ENCODE results near the gene SLBP.
A peak's percentile ranks its signal among the peaks of the same experiment; 100 is the strongest.

Gene SLBP

GRCh38 chr4:1743551-1743950 lies 31.4 kb upstream of the SLBP start:
- Mint-ChIP-seq H3K9me3 (ENCODE audit: low read depth) (no peaks in the 10 kb centered on the region), H3K36me3 (peaks cover 3% of the 10 kb centered on the region), H3K27me3 (no peaks in the 10 kb centered on the region), H3K4me1 (ENCODE audit: low read depth) (no peaks in the 10 kb centered on the region), H3K4me3 (no peak overlapping the region), H3K27ac (no peak overlapping the region)

GRCh38 chr4:1741208-1741607 lies 29.1 kb upstream of the SLBP start:
- Mint-ChIP-seq H3K36me3 (peaks cover 9% of the 10 kb centered on the region), H3K9me3 (ENCODE audit: low read depth) (no peaks in the 10 kb centered on the region), H3K27me3 (no peaks in the 10 kb centered on the region), H3K4me3 (no peak overlapping the region), H3K4me1 (ENCODE audit: low read depth) (no peaks in the 10 kb centered on the region), H3K27ac (no peak overlapping the region)

DNA sequence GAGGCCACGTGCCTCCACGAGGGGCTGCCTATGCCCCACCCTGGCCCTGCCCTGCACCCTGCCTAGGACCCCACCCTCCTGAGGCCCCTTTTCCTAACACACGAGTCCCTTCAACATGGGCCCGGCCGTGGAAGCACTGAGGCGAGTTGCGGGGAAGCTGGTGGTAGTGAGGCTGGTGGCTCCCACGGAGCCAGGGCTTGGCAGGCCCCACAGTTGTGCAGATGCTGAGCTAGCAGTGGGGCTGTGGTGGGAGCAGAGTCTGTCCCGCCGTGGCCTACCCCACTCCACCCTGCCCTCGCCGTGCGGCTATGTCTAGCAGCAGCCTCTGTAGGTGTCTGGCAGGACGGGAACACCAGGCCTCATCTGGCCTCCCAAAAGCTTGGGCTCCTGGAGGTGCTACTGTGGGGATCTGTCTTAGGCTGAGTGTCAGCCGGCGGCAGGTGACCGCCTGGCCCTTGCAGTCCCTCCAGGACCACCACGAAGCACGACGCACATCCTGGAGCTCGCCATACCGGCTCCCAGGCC lies 28.0 kb upstream of the SLBP start:
- H3K4me3 Mint-ChIP-seq, result no peak overlapping the region
- no peaks in the 10 kb centered on the region for H3K4me1 Mint-ChIP-seq (ENCODE audit: low read depth)
- H3K27me3 Mint-ChIP-seq, result no peaks in the 10 kb centered on the region
- H3K9me3 Mint-ChIP-seq (ENCODE audit: low read depth), result no peaks in the 10 kb centered on the region
- H3K27ac Mint-ChIP-seq, result no peak overlapping the region
- H3K36me3 Mint-ChIP-seq, result peaks cover 9% of the 10 kb centered on the region

- peaks cover 9% of the 10 kb centered on the region for H3K36me3 Mint-ChIP-seq
- no peak overlapping the region for H3K27ac Mint-ChIP-seq
- H3K4me3 Mint-ChIP-seq, result no peak overlapping the region
- no peaks in the 10 kb centered on the region for H3K4me1 Mint-ChIP-seq (ENCODE audit: low read depth)
- H3K27me3 Mint-ChIP-seq, result no peaks in the 10 kb centered on the region
- H3K9me3 Mint-ChIP-seq (ENCODE audit: low read depth), result no peaks in the 10 kb centered on the region
Measured at GRCh38 chr4:1739358-1739757, 27.2 kb upstream of the SLBP start.

- H3K27ac Mint-ChIP-seq, result no peak overlapping the region
- no peak overlapping the region for H3K4me3 Mint-ChIP-seq
- no peaks in the 10 kb centered on the region for H3K9me3 Mint-ChIP-seq (ENCODE audit: low read depth)
- no peaks in the 10 kb centered on the region for H3K4me1 Mint-ChIP-seq (ENCODE audit: low read depth)
- no peaks in the 10 kb centered on the region for H3K27me3 Mint-ChIP-seq
- peaks cover 9% of the 10 kb centered on the region for H3K36me3 Mint-ChIP-seq
Measured at GRCh38 chr4:1738410-1738809, 26.3 kb upstream of the SLBP start.

- H3K36me3 Mint-ChIP-seq, result peaks cover 9% of the 10 kb centered on the region
Measured at GRCh38 chr4:1737666-1738065, 25.5 kb upstream of the SLBP start.

DNA sequence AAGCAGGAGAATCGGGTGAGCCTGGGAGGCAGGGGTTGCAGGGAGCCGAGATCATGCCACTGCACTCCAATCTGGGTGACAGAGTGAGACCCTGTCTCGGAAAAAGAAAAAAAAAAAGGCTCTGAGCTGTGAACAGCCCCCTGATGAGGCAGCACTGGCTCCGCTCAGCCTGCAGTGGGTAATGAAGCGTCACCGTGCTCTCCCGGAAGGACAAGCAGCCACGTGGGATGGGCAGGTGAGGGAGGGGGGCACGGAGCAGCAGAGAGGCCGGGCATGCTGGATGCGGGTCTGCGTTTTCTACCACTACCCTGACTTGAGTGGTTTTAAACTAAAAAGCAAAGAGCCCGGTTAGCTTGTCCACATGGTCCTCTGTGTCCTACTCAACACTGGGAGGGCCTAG lies 24.7 kb upstream of the SLBP start:
- Mint-ChIP-seq H3K9me3 (ENCODE audit: low read depth) (no peaks in the 10 kb centered on the region), H3K27ac (no peak overlapping the region), H3K4me1 (ENCODE audit: low read depth) (no peaks in the 10 kb centered on the region), H3K36me3 (peaks cover 9% of the 10 kb centered on the region), H3K4me3 (no peak overlapping the region), H3K27me3 (no peaks in the 10 kb centered on the region)

More at GRCh38 chr4:1737666-1738065, 25.5 kb upstream of the SLBP start:
- H3K9me3 Mint-ChIP-seq (ENCODE audit: low read depth), result no peaks in the 10 kb centered on the region
- no peak overlapping the region for H3K4me3 Mint-ChIP-seq
- no peak overlapping the region for H3K27ac Mint-ChIP-seq
- H3K27me3 Mint-ChIP-seq, result no peaks in the 10 kb centered on the region
- H3K4me1 Mint-ChIP-seq (ENCODE audit: low read depth), result no peaks in the 10 kb centered on the region

- peaks cover 8% of the 10 kb centered on the region for H3K4me1 Mint-ChIP-seq (ENCODE audit: low read depth)
- no peaks in the 10 kb centered on the region for H3K27me3 Mint-ChIP-seq
- H3K4me3 Mint-ChIP-seq, result no peak overlapping the region
- H3K27ac Mint-ChIP-seq, result no peak overlapping the region
- no peaks in the 10 kb centered on the region for H3K9me3 Mint-ChIP-seq (ENCODE audit: low read depth)
- peaks cover 9% of the 10 kb centered on the region for H3K36me3 Mint-ChIP-seq
Measured at GRCh38 chr4:1735215-1735614, 23.1 kb upstream of the SLBP start.

DNA sequence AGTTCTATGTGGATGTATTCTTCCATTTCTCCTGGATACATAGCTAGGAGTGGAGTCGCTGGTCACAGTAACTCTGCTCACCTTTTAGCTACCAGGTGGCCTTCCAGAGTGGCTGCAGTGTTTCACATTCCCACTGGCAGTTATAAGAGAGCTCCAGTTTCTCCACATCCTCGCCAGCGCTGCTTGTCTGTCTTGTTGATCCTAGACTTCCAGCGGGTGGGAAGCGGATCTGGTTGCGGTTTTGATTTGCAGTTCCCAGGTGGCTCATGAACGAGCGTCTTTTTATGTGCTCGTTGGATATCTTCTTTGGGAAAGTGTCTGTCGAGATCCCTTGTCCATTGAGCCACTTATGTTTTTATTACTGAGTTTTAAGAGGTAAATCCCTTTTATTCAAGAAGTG lies 20.8 kb upstream of the SLBP start:
- no peaks in the 10 kb centered on the region for H3K27me3 Mint-ChIP-seq
- no peak overlapping the region for H3K27ac Mint-ChIP-seq
- peaks cover 1% of the 10 kb centered on the region for H3K36me3 Mint-ChIP-seq
- no peaks in the 10 kb centered on the region for H3K9me3 Mint-ChIP-seq (ENCODE audit: low read depth)
- peaks cover 17% of the 10 kb centered on the region for H3K4me1 Mint-ChIP-seq (ENCODE audit: low read depth)
- H3K4me3 Mint-ChIP-seq, result no peak overlapping the region

DNA sequence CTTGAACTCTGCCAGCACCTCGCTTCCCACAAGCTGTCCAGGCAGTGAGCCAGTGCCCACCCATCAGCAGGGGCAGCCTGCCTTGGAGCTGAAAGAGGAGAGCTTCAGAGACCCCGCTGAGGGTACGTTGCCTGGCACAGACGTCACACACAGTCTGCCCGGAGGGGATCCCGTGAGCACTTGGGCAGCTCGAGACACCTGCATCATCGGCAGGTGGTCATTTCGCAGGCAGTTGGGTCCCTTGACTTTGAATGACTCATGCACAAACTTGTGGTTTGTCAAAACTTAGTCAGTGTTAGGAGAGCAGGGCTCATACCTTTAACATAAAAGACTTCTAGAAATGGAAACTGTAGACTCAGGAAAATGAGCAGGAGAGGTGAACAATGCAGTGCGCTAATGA lies 19.1 kb upstream of the SLBP start:
- H3K27ac Mint-ChIP-seq, result no peak overlapping the region
- peaks cover 26% of the 10 kb centered on the region for H3K4me1 Mint-ChIP-seq (ENCODE audit: low read depth)
- no peaks in the 10 kb centered on the region for H3K9me3 Mint-ChIP-seq (ENCODE audit: low read depth)
- H3K36me3 Mint-ChIP-seq, result peaks cover 4% of the 10 kb centered on the region
- H3K4me3 Mint-ChIP-seq, result no peak overlapping the region
- no peaks in the 10 kb centered on the region for H3K27me3 Mint-ChIP-seq

GRCh38 chr4:1730532-1731135 lies 18.5 kb upstream of the SLBP start:
- no peaks in the 10 kb centered on the region for H3K27me3 Mint-ChIP-seq
- H3K9me3 Mint-ChIP-seq (ENCODE audit: low read depth), result no peaks in the 10 kb centered on the region
- H3K4me1 Mint-ChIP-seq (ENCODE audit: low read depth), result peaks cover 30% of the 10 kb centered on the region
- peaks cover 4% of the 10 kb centered on the region for H3K36me3 Mint-ChIP-seq
- H3K4me3 Mint-ChIP-seq, result no peak overlapping the region
- no peak overlapping the region for H3K27ac Mint-ChIP-seq

DNA sequence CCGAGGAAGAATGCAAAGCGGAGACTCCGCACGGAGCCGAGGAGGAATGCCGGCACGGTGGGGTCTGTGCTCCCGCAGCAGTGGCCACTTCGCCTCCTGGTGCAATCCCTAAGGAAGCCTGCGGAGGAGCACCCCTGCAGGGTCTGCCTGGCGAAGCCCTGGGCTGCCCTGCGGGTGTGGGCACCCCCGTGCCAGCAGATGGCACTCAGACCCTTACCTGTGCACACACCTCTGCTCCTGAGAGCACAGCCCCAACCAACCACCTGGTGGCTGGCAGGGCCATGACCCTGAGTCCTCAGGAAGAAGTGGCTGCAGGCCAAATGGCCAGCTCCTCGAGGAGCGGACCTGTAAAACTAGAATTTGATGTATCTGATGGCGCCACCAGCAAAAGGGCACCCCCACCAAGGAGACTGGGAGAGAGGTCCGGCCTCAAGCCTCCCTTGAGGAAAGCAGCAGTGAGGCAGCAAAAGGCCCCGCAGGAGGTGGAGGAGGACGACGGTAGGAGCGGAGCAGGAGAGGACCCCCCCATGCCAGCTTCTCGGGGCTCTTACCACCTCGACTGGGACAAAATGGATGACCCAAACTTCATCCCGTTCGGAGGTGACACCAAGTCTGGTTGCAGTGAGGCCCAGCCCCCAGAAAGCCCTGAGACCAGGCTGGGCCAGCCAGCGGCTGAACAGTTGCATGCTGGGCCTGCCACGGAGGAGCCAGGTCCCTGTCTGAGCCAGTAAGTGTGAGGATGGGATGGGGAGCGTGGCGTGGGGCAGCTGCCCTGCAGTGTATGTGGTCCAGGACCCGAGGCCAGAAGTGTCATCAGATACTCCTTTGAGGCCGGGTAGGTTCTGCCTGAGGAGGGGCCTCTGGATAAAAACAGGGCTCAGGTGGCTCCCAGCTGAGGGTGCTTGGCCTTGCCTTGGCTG lies 16.2 kb upstream of the SLBP start:
- no peak overlapping the region for H3K27ac Mint-ChIP-seq
- H3K36me3 Mint-ChIP-seq, result peaks cover 5% of the 10 kb centered on the region
- H3K27me3 Mint-ChIP-seq, result no peaks in the 10 kb centered on the region
- no peaks in the 10 kb centered on the region for H3K9me3 Mint-ChIP-seq (ENCODE audit: low read depth)
- H3K4me3 Mint-ChIP-seq, result no peak overlapping the region
- H3K4me1 Mint-ChIP-seq (ENCODE audit: low read depth), result peaks cover 47% of the 10 kb centered on the region

GRCh38 chr4:1727117-1728031 lies 15.3 kb upstream of the SLBP start:
- Mint-ChIP-seq H3K36me3 (peaks cover 9% of the 10 kb centered on the region), H3K4me3 (no peak overlapping the region), H3K27ac (no peak overlapping the region), H3K9me3 (ENCODE audit: low read depth) (no peaks in the 10 kb centered on the region), H3K4me1 (ENCODE audit: low read depth) (peaks cover 56% of the 10 kb centered on the region), H3K27me3 (no peaks in the 10 kb centered on the region)

- no peaks in the 10 kb centered on the region for H3K27me3 Mint-ChIP-seq
- H3K4me3 Mint-ChIP-seq, result peak overlapping the region; percentile 72
- no peaks in the 10 kb centered on the region for H3K9me3 Mint-ChIP-seq (ENCODE audit: low read depth)
- H3K4me1 Mint-ChIP-seq (ENCODE audit: low read depth), result peaks cover 58% of the 10 kb centered on the region
- peak overlapping the region; percentile 70 for H3K27ac Mint-ChIP-seq
- H3K36me3 Mint-ChIP-seq, result peaks cover 9% of the 10 kb centered on the region
Measured at GRCh38 chr4:1726146-1726934, 14.2 kb upstream of the SLBP start.
